ENCODE measurements around the gene HINT1. TPM values are rescaled to one million over a fixed set of nuclear protein-coding genes. Genes with fewer than 3 reads are reported as not detected.
"Not testable (repeated sequence)": the region's sequence is repeated elsewhere in the genome, so short reads cannot be mapped to it uniquely, and the experiment has no call there.

The HINT1 gene
- total RNA-seq, 1 experiment from 2014 or later, result 232 TPM

GRCh38 chr5:131196331-131196730 lies 31.3 kb upstream of the HINT1 start:
- Mint-ChIP-seq H3K27ac (ENCODE audit: unreplicated experiment) (no peak overlapping the region), H3K36me3 (ENCODE audit: insufficient read depth, unreplicated experiment) (no peaks in the 10 kb centered on the region), H3K4me1 (ENCODE audit: low read depth, unreplicated experiment) (no peaks in the 10 kb centered on the region), H3K27me3 (ENCODE audit: unreplicated experiment) (no peaks in the 10 kb centered on the region), H3K4me3 (ENCODE audit: low read depth, unreplicated experiment) (no peak overlapping the region), H3K9me3 (ENCODE audit: low read depth, unreplicated experiment) (no peaks in the 10 kb centered on the region)
- CTCF ChIA-PET, result no interaction called here
- no TSS peak for BruUV-seq (replicated peaks)
- intact Hi-C loops (cut with micrococcal nuclease; ENCODE audit: unreplicated experiment), result no loop called here
- TF ChIP-seq CTCF (IDR thresholded peaks at IDR 0.05; ENCODE audit: unreplicated experiment), result no peak
- no peak for DNase-seq

GRCh38 chr5:131195696-131196095 lies 30.6 kb upstream of the HINT1 start:
- no peak for DNase-seq
- Mint-ChIP-seq H3K4me1 (ENCODE audit: low read depth, unreplicated experiment) (no peaks in the 10 kb centered on the region), H3K27ac (ENCODE audit: unreplicated experiment) (no peak overlapping the region), H3K27me3 (ENCODE audit: unreplicated experiment) (no peaks in the 10 kb centered on the region), H3K9me3 (ENCODE audit: low read depth, unreplicated experiment) (no peaks in the 10 kb centered on the region), H3K36me3 (ENCODE audit: insufficient read depth, unreplicated experiment) (no peaks in the 10 kb centered on the region), H3K4me3 (ENCODE audit: low read depth, unreplicated experiment) (no peak overlapping the region)
- intact Hi-C loops (cut with micrococcal nuclease; ENCODE audit: unreplicated experiment), result no loop called here
- BruUV-seq (replicated peaks), result no TSS peak
- TF ChIP-seq CTCF (IDR thresholded peaks at IDR 0.05; ENCODE audit: unreplicated experiment), result no peak
- CTCF ChIA-PET, result no interaction called here

- CTCF ChIA-PET, result interaction anchor here (0.5 to 1.4 kb wide), 2 partner anchors 8 to 216 kb away, joined by 3 to 4 read pairs; no protein-coding TSS in a partner anchor
- no peak overlapping the region for H3K4me3 Mint-ChIP-seq (ENCODE audit: low read depth, unreplicated experiment)
- no peak overlapping the region for H3K27ac Mint-ChIP-seq (ENCODE audit: unreplicated experiment)
- intact Hi-C loops (cut with micrococcal nuclease; ENCODE audit: unreplicated experiment), result no loop called here
- BruUV-seq (replicated peaks), result no TSS peak
- no peaks in the 10 kb centered on the region for H3K36me3 Mint-ChIP-seq (ENCODE audit: insufficient read depth, unreplicated experiment)
- H3K27me3 Mint-ChIP-seq (ENCODE audit: unreplicated experiment), result no peaks in the 10 kb centered on the region
- TF ChIP-seq CTCF (IDR thresholded peaks at IDR 0.05; ENCODE audit: unreplicated experiment), result no peak
- no peaks in the 10 kb centered on the region for H3K4me1 Mint-ChIP-seq (ENCODE audit: low read depth, unreplicated experiment)
- no peaks in the 10 kb centered on the region for H3K9me3 Mint-ChIP-seq (ENCODE audit: low read depth, unreplicated experiment)
- no peak for DNase-seq
Measured at GRCh38 chr5:131194725-131195124, 29.7 kb upstream of the HINT1 start.

GRCh38 chr5:131193897-131194296 lies 28.8 kb upstream of the HINT1 start:
- intact Hi-C loops (cut with micrococcal nuclease; ENCODE audit: unreplicated experiment); H3K4me1 Mint-ChIP-seq (ENCODE audit: low read depth, unreplicated experiment); H3K4me3 Mint-ChIP-seq (ENCODE audit: low read depth, unreplicated experiment); DNase-seq; H3K27me3 Mint-ChIP-seq (ENCODE audit: unreplicated experiment); H3K27ac Mint-ChIP-seq (ENCODE audit: unreplicated experiment); H3K9me3 Mint-ChIP-seq (ENCODE audit: low read depth, unreplicated experiment); BruUV-seq (replicated peaks); H3K36me3 Mint-ChIP-seq (ENCODE audit: insufficient read depth, unreplicated experiment): not testable (repeated sequence)
- CTCF ChIA-PET, result interaction anchor here (1.4 kb wide), 1 partner anchor 9 kb away, joined by 3 read pairs; no protein-coding TSS in a partner anchor

- H3K4me3 Mint-ChIP-seq (ENCODE audit: low read depth, unreplicated experiment), result no peak overlapping the region
- no peaks in the 10 kb centered on the region for H3K9me3 Mint-ChIP-seq (ENCODE audit: low read depth, unreplicated experiment)
- H3K27ac Mint-ChIP-seq (ENCODE audit: unreplicated experiment), result no peak overlapping the region
- TF ChIP-seq CTCF (IDR thresholded peaks at IDR 0.05; ENCODE audit: unreplicated experiment), result no peak
- H3K27me3 Mint-ChIP-seq (ENCODE audit: unreplicated experiment), result no peaks in the 10 kb centered on the region
- BruUV-seq (replicated peaks), result no TSS peak
- H3K4me1 Mint-ChIP-seq (ENCODE audit: low read depth, unreplicated experiment), result no peaks in the 10 kb centered on the region
- CTCF ChIA-PET, result no interaction called here
- no peak for DNase-seq
- no peaks in the 10 kb centered on the region for H3K36me3 Mint-ChIP-seq (ENCODE audit: insufficient read depth, unreplicated experiment)
- intact Hi-C loops (cut with micrococcal nuclease; ENCODE audit: unreplicated experiment), result no loop called here
Measured at GRCh38 chr5:131193106-131193505, 28.1 kb upstream of the HINT1 start.

All from Calu3 (cell line).